ENCODE results near the gene ZNF701.
"Not testable (repeated sequence)": the region's sequence is repeated elsewhere in the genome, so short reads cannot be mapped to it uniquely, and the experiment has no call there.

The ZNF701 gene

GRCh38 chr19:52622261-52622660 lies 52.2 kb downstream of the ZNF701 start:
- no peak overlapping the region for H3K4me3 ChIP-seq (ENCODE audit: low read length)
- no peaks in the 10 kb centered on the region for H3K4me1 ChIP-seq (ENCODE audit: control insufficient read depth, insufficient read depth, low read length)
- no peak overlapping the region for H3K27ac ChIP-seq (ENCODE audit: low read depth, low read length)
- H3K27me3 ChIP-seq (ENCODE audit: control insufficient read depth, insufficient read depth, low read length), result no peaks in the 10 kb centered on the region
- H3K9ac ChIP-seq (ENCODE audit: low read length), result no peak overlapping the region
- peaks cover 27% of the 10 kb centered on the region for H3K36me3 ChIP-seq (ENCODE audit: control insufficient read depth, insufficient read depth, low read length)

DNA sequence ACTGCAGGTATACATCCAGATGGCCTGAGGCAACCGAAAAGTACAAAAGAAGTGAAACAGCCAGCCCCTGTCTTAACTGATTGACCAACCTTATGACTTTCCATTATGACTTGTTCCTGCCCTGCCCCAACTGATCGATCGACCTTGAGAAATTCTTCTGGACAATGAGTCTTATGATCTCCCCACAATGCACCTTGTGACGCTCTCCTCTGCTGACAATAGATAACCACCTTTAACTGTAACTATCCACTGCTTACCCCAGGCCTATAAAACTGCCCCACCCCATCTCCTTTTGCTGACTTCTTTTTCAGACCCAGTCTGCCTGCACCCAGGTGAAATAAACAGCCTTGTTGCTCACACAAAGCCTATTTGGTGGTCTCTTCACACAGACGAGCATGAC lies 56.8 kb downstream of the ZNF701 start:
- Histone ChIP-seq H3K4me1 (ENCODE audit: control insufficient read depth, insufficient read depth, low read length) (no peaks in the 10 kb centered on the region), H3K4me3 (ENCODE audit: low read length) (no peak overlapping the region), H3K27ac (ENCODE audit: low read depth, low read length) (no peak overlapping the region), H3K9ac (ENCODE audit: low read length) (no peak overlapping the region), H3K27me3 (ENCODE audit: control insufficient read depth, insufficient read depth, low read length) (no peaks in the 10 kb centered on the region), H3K36me3 (ENCODE audit: control insufficient read depth, insufficient read depth, low read length) (peaks cover 23% of the 10 kb centered on the region)

DNA sequence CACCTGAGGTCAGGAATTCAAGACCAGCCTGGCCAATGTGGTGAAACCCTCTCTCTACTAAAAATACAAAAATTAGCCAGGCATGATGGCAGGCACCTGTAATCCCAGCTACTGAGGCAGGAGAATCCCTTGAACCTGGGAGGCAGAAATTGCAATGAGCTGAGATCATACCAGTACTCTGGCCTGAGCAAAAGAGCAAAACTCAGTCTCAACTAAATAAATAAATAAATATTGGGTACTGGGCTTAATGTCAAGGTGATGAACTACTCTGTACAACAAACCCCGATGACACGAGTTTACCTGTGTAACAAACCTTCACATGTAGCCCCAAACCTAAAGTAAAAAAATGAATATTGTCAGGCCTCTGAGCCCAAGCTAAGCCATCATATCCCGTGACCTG lies 57.4 kb downstream of the ZNF701 start:
- not testable (repeated sequence) for H3K27ac ChIP-seq (ENCODE audit: low read depth, low read length); H3K4me3 ChIP-seq (ENCODE audit: low read length); H3K27me3 ChIP-seq (ENCODE audit: control insufficient read depth, insufficient read depth, low read length); H3K9ac ChIP-seq (ENCODE audit: low read length); H3K4me1 ChIP-seq (ENCODE audit: control insufficient read depth, insufficient read depth, low read length)
- H3K36me3 ChIP-seq (ENCODE audit: control insufficient read depth, insufficient read depth, low read length), result peaks cover 20% of the 10 kb centered on the region

GRCh38 chr19:52635786-52636570 lies 65.9 kb downstream of the ZNF701 start:
- H3K36me3 ChIP-seq (ENCODE audit: control insufficient read depth, insufficient read depth, low read length), result peaks cover 2% of the 10 kb centered on the region
- H3K4me1 ChIP-seq (ENCODE audit: control insufficient read depth, insufficient read depth, low read length), result peaks cover 2% of the 10 kb centered on the region
- H3K27ac ChIP-seq (ENCODE audit: low read depth, low read length), result no peak overlapping the region
- no peaks in the 10 kb centered on the region for H3K27me3 ChIP-seq (ENCODE audit: control insufficient read depth, insufficient read depth, low read length)
- H3K9ac ChIP-seq (ENCODE audit: low read length), result no peak overlapping the region
- no peak overlapping the region for H3K4me3 ChIP-seq (ENCODE audit: low read length)

Measured in rectal smooth muscle tissue (tissue), 1 donor.